Activated CD8-positive, alpha-beta T cell treated with anti-CD3 and anti-CD28 coated beads for 36 hours (primary cell): Measurements from ENCODE around the gene PNPO. TPM values are rescaled to one million over a fixed set of nuclear protein-coding genes. Genes with fewer than 3 reads are reported as not detected.
A peak's percentile ranks its signal among the peaks of the same experiment; 100 is the strongest.

Experiments used
- ATAC-seq: fragments of 200-7000 bp; cut with Tn5 transposase; one replicate; pipeline ENCODE4 v1.10.0; 2021; ENCODE audit warnings: mild to moderate bottlenecking, moderate library complexity
- CTCF ChIA-PET: fragments of 350-600 bp; sonication (Branson Sonifier 250); formaldehyde crosslinking; loops from one replicate; lab custom pipeline; 2021; ENCODE audit warnings: antibody characterized with exemption; lab: Charles Lee
- POLR2A ChIA-PET: fragments of 350-600 bp; sonication (Branson Sonifier 250); formaldehyde crosslinking; loops from one replicate; lab custom pipeline; 2021; ENCODE audit warnings: antibody characterized with exemption; lab: Charles Lee
- DNase-seq: peaks from one replicate; pipeline ENCODE4 v3.0.0-alpha.2; 2020
- H3K27ac Mint-ChIP-seq: one replicate; pipeline ENCODE4 v1.8.0; 2021; ENCODE audit warnings: mild to moderate bottlenecking, mixed read lengths
- H3K27me3 Mint-ChIP-seq: one replicate; pipeline ENCODE4 v1.8.0; 2021; ENCODE audit warnings: mixed read lengths
- H3K36me3 Mint-ChIP-seq: one replicate; pipeline ENCODE4 v1.8.0; 2021; ENCODE audit warnings: low read depth, mixed read lengths
- H3K4me1 Mint-ChIP-seq: one replicate; pipeline ENCODE4 v1.8.0; 2021; ENCODE audit warnings: low read depth, mixed read lengths
- H3K4me3 Mint-ChIP-seq: one replicate; pipeline ENCODE4 v1.8.0; 2021; ENCODE audit warnings: mild to moderate bottlenecking, moderate library complexity, mixed read lengths
- H3K9me3 Mint-ChIP-seq: one replicate; pipeline ENCODE4 v1.8.0; 2021; ENCODE audit warnings: mixed read lengths
- intact Hi-C: fragments of 100-400 bp; cut with micrococcal nuclease; formaldehyde crosslinking; loops from one replicate; pipeline ENCODE4 v1.10.0; 2022
- total RNA-seq, 2 experiments: library from RNA; stranded (reverse); gene quantifications; one replicate each; pipeline ENCODE4 v1.2.3, GENCODE V29; 2021
- TF ChIP-seq, protein P1 (sequence below): fragments of 200-600 bp; IDR thresholded peaks from one replicate; pipeline ENCODE4 v1.8.0; 2022; ENCODE audit warnings: antibody characterized with exemption, mild to moderate bottlenecking

The PNPO gene
- total RNA-seq, 2 experiments from 2014 or later = 41.0 to 42.7 TPM

DNA sequence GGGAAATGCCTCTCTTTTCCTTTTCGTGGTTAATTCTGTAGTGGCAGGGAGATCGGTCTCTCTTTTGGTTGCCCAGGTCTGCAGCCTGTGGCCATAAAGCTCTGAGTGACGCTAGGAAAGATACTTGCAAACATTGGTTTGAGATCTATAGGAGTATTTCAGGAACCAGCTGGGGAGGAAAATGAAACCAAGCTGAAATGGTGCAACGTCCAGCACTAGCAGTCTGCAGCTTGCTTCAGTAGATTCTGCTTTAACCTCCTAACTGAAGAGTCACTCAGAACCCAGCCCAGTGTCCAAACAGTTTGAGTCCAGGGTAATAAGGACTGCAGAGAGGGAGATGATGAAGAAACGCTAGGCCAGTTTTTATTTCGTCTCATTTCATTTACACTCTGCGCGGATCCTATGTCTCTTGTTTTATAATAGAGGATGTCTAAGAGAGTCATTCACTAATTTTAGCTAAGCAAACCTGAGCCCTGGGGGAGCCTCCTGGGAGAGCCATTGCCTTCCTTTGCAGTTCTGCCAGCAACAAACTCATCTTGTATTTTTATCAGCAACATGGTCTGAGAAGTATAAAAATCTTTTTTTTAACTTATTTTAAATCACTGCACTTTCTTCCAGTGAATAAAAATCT is 33.3 kb upstream of the PNPO start:
- H3K27me3 Mint-ChIP-seq = no peaks in the 10 kb centered on the region
- POLR2A ChIA-PET = interaction anchor here (1.0 kb wide), 1 partner anchor 62 kb away, joined by 4 read pairs; no protein-coding TSS in a partner anchor
- DNase-seq (no peak), ATAC-seq (no peak)
- TF ChIP-seq, protein P1, sequence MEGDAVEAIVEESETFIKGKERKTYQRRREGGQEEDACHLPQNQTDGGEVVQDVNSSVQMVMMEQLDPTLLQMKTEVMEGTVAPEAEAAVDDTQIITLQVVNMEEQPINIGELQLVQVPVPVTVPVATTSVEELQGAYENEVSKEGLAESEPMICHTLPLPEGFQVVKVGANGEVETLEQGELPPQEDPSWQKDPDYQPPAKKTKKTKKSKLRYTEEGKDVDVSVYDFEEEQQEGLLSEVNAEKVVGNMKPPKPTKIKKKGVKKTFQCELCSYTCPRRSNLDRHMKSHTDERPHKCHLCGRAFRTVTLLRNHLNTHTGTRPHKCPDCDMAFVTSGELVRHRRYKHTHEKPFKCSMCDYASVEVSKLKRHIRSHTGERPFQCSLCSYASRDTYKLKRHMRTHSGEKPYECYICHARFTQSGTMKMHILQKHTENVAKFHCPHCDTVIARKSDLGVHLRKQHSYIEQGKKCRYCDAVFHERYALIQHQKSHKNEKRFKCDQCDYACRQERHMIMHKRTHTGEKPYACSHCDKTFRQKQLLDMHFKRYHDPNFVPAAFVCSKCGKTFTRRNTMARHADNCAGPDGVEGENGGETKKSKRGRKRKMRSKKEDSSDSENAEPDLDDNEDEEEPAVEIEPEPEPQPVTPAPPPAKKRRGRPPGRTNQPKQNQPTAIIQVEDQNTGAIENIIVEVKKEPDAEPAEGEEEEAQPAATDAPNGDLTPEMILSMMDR = no peak
- CTCF ChIA-PET = interaction anchor here (1.1 to 1.6 kb wide), 2 partner anchors 39 to 63 kb away, joined by 3 to 5 read pairs; partner anchors contain the start of gene CDK5RAP3
- peak overlapping the region; percentile 39 for H3K27ac Mint-ChIP-seq
- intact Hi-C loops = no loop called here
- peaks cover 22% of the 10 kb centered on the region for H3K4me1 Mint-ChIP-seq
- H3K36me3 Mint-ChIP-seq = peaks cover 15% of the 10 kb centered on the region
- no peak overlapping the region for H3K4me3 Mint-ChIP-seq
- no peaks in the 10 kb centered on the region for H3K9me3 Mint-ChIP-seq

DNA sequence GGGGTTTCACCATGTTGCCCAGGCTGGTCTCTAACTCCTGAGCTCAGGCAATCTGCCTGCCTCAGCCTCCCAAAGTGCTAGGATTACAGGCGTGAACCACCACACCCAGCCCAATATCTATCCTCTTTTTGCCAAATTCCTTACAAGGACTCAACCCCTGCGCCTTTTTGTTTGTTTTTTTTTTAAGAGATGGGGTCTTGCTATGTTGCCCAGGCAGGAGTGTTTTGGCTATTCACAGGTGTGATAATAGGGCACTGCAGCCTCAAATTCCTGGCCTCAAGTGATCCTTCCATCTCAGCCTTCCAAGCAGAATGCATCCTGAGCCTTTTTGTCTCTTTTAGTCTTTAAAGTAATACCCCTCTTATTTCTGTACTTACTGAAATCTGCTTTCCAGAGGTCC is 28.3 kb upstream of the PNPO start:
- H3K36me3 Mint-ChIP-seq = peaks cover 6% of the 10 kb centered on the region
- H3K4me3 Mint-ChIP-seq = no peak overlapping the region
- H3K27ac Mint-ChIP-seq = no peak overlapping the region
- POLR2A ChIA-PET = no interaction called here
- DNase-seq = no peak
- peaks cover 9% of the 10 kb centered on the region for H3K4me1 Mint-ChIP-seq
- H3K27me3 Mint-ChIP-seq = no peaks in the 10 kb centered on the region
- CTCF ChIA-PET = interaction anchor here (1.1 kb wide), 1 partner anchor 24 kb away, joined by 3 read pairs; no protein-coding TSS in a partner anchor
- TF ChIP-seq, protein P1 = no peak
- H3K9me3 Mint-ChIP-seq = no peaks in the 10 kb centered on the region
- ATAC-seq = no peak
- intact Hi-C loops = no loop called here

DNA sequence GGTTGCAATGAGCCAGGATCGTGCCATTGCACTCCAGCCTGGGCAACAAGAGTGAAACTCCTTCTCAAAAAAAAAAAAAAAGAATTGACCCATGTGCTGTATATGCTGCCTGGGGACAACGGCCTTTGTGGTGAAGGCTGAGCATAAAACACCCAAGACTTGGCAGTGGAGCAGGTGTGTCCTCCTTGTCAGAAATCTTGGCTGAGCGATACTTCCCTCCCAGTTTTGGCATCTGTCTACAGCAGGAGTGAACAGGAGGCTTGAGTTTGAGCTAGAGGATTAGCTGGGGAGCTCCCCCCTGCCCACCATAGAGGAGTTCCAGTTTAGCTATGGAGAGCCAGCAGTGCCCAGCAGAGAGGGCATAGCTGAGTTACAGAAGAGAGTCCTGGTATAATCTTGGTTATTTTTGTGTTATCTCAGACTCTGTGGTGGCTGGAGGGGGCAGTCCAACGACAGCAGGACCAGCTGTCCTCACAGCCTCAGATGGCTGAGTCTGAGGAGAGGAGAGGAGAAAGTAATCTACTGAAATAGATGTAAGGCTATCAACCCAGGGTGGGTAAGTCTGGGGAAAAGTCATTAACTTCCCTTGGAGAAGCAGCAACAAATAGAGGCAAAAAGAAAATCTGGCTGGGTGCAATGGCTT is 26.9 kb upstream of the PNPO start:
- no peaks in the 10 kb centered on the region for H3K36me3 Mint-ChIP-seq
- no peak overlapping the region for H3K27ac Mint-ChIP-seq
- H3K9me3 Mint-ChIP-seq = no peaks in the 10 kb centered on the region
- ChIA-PET POLR2A (no interaction called here), CTCF (interaction anchor here (1.0 to 1.5 kb wide), 2 partner anchors 24 to 73 kb away, joined by 3 to 4 read pairs; partner anchors contain the start of gene SCRN2)
- TF ChIP-seq, protein P1 = no peak
- no peak overlapping the region for H3K4me3 Mint-ChIP-seq
- peaks cover 6% of the 10 kb centered on the region for H3K4me1 Mint-ChIP-seq
- DNase-seq = no peak
- H3K27me3 Mint-ChIP-seq = no peaks in the 10 kb centered on the region
- intact Hi-C loops = no loop called here
- ATAC-seq = no peak

DNA sequence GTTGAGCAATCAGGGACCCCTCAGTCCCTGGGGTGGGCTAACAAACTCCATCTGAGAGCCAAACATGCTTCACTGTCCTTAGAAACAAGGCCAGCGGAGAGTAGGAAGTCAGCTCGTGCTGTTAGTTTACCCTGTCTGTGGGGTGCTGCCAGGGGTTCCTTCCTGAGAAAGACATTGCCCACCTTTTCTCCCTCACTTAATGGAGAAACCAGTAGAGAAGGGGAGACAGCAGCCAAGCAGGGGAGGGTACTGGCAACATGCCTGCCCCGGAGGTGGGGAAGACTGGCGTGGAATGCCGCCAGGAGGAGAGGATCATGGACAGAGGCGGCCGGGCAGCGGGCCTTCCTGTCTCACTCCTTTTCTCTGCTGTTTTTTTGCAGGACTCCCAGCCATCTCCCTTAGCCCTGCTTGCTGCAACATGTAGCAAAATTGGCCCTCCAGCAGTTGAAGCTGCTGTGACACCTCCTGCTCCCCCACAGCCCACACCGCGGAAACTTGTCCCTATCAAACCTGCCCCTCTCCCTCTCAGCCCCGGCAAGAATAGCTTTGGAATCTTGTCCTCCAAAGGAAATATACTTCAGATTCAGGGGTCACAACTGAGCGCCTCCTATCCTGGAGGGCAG is 25.5 kb upstream of the PNPO start:
- H3K4me1 Mint-ChIP-seq = peaks cover 3% of the 10 kb centered on the region
- no peaks in the 10 kb centered on the region for H3K9me3 Mint-ChIP-seq
- TF ChIP-seq, protein P1 = no peak
- ATAC-seq = no peak
- H3K36me3 Mint-ChIP-seq = peaks cover 1% of the 10 kb centered on the region
- no peak overlapping the region for H3K27ac Mint-ChIP-seq
- ChIA-PET CTCF (no interaction called here), POLR2A (interaction anchor here (0.5 to 1.6 kb wide), 2 partner anchors 21 to 53 kb away, joined by 3 to 10 read pairs; partner anchors contain the start of gene SP2)
- H3K27me3 Mint-ChIP-seq = no peaks in the 10 kb centered on the region
- no peak for DNase-seq
- no peak overlapping the region for H3K4me3 Mint-ChIP-seq
- intact Hi-C loops = no loop called here
